GM12874 (cell line): ENCODE results near the gene TCF7L2.

ENCODE experiments used
- CTCF ChIP-seq: IDR thresholded peaks from 2 replicates; pipeline ENCODE4 v1.5.1; 2011; ENCODE audit warnings: low read depth, mild to moderate bottlenecking, control low read depth, low read length, moderate library complexity; ENCODE audit not compliant: insufficient read depth

Gene TCF7L2

DNA sequence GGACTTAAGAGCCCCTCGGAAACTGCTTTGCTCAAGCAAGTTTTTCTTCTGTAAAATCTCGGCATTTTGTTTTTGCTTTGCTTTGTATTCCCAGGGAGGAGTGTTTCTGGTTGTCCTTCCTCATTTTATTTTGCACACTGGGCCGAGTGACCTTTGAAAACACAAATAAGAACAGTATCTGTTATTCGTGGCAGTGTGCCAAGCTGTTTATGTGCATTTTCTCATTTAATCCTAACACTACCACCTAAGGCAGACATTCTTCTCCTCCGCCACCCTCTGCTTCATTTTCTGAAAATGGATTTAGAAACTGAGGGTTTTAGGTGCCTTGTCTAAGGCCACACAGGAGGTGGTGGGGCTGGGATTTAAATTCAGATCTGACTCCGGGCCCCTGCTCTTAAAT lies 218.5 kb downstream of the TCF7L2 start:
- no peak for TF ChIP-seq CTCF

GRCh38 chr10:113169111-113169510 lies 219.1 kb downstream of the TCF7L2 start:
- no peak for TF ChIP-seq CTCF

DNA sequence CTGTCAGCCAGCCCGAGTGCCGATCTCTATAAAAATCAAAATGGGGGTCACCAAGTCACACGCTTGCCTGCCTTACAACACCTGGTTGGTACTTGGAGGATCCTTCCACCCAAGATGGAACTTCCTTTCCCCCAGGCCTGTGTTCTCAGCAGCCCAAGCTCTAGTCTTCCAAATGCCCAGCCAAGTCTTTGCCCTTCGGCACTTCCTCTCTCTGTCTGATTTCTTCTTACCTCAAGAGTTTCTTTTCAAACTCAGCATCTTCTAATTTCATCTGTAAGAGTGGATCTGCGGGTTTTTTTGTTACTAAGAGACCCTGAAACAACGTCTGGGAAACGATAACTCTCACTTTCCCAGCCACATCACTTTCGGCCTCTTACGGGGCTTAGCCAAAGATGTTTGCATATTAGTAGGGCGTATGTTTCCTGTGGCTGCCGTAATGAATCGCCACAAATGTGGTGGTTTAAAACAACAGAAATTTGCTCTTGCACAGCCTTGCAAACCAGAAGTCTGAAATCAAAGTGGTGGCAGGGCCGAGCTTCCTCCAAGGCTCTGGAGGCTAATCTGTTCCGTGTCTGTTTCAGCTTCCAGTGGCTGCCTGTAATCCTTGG lies 219.9 kb downstream of the TCF7L2 start:
- no peak for TF ChIP-seq CTCF

DNA sequence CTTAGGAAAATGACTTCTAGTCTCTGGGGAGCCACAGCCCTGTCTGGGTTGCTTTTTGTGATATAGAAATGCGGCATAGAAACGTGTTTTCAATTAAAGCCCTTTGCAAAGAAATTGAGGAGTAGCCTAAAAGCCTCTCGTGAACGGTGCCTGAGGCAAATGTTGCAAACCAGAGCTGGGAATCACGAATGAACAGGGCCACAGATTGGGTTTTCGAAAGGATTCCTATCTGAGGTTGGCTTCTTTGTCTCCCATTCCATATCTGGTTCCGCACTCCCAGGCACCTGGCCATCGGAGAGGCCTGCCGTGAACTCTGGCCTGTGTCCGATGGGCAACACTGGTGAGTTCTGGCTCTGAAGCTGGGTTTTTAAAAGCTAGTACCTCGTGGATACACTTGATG lies 221.6 kb downstream of the TCF7L2 start:
- TF ChIP-seq CTCF, result no peak

- TF ChIP-seq CTCF, result no peak
Observed at GRCh38 chr10:113175176-113175575, 225.1 kb downstream of the TCF7L2 start.

DNA sequence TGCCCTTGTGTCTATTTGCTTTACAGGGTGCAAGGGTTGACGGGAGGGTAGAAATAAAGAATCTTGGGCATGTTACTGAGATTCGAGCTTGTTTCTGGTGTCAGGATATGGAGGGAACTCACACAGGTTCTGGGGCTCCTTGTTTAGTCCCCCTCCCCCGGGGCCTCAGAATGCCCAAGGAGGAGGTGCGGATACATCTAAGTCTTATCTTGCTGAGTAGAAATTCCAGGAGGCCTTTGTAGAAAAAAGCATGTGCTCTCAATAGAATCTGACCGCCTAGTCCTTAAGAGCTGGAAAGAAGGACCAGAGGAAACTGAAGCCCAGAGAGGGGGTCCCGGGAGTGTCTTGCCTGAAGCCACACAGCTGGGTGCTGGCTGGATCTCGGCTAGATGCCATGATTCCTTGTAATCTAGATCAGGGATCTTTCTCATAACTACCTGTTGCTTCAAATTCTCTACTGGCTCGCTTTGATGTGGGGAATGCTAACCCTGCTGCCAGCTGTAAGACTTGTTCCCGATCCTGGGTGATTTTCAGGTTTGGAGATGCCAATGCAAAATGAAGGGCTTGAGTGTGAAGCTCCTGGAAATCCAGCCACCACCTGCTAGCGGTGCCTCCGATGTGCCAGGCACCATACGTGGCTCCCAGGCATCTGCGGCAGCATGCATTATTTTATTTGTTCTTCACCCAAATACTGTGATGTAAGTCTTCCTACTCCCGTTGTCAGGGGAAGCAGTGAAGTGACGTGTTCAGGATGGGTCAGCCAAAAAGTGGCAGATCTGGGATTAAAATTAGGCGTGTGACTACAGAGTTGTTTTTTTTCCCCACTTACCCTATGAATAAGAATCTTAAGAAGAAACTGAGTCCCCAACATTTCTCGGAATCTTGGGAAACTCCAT lies 226.0 kb downstream of the TCF7L2 start:
- TF ChIP-seq CTCF, result no peak

DNA sequence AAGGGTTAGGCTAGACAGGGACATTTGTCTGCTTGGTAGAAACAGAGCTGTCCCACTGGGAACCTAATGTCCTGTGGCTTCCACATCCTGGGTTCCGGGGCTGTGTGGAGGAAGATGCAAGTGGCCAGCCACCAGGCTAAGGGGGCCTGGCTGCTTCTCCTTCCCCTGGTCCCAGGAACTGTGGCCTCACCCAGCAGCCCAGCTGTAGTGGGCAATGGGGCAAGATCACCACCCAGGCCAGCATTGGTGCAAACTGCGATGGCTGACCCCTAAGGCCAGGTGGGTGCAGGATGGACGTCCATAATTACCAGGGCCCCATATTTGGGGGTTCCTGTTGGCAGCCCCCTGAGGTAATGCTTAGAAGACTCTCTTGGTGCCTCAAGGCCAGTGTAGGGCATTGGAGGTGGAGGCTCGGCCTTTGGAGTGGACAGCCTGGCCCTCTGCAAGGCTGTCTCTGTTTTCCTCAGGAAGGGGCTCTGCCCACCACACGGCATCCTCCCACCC lies 226.7 kb downstream of the TCF7L2 start:
- TF ChIP-seq CTCF, result no peak
